Measurements from ENCODE around the gene TF.

- no peak for TF ChIP-seq CTCF (IDR thresholded peaks at IDR 0.05 in 8 of 11, conservative IDR thresholded peaks at IDR 0.05 in 3 of 11)
- no peak for TF ChIP-seq POLR2A (IDR thresholded peaks at IDR 0.05)
- TF ChIP-seq POLR2AphosphoS5 (IDR thresholded peaks at IDR 0.05), result no peak
Observed at GRCh38 chr3:133820129-133820528, 73.9 kb downstream of the TF start.
